ENCODE data around the gene PDE4D.
"Not testable (repeated sequence)": the region's sequence is repeated elsewhere in the genome, so short reads cannot be mapped to it uniquely, and the experiment has no call there.

The PDE4D gene

DNA sequence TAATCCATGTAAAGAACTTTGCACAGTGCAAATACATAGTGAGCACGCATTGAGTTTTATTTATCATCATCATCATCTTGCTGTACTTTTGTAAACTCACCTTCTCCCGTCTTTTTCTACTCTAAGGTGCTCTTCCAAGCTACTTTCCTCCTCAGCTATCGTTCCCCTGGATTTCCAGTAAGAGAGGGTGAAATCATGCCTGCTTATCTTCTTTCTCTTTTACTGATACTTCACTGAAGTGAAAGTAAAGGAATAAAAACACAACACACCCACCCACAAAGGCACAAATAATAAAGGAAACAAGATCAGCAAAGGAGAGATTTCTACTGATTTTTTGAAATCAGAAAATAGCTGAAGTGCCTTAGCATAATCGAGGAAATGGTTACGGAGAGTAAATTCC is 800.8 kb downstream of the PDE4D start:
- DNase-seq, result no peak

DNA sequence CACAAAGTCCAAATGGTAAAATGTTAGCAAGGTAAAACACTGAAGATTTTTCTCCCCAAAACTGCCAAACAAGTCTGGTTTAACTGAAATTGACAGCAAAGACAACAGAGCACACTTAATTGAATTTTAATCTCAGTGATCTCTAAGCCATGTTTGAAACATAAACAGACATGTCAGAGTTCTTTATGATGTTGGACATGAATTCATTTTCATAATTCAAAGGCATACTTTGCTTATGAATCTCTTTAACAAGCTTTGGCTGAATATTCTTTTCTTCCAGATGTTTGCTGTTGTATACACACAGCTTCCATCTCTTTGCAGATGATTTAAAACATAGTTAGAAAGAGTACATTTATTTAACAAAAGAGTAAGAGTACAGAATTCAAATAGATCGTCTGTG is 801.6 kb downstream of the PDE4D start:
- no peak for DNase-seq

DNA sequence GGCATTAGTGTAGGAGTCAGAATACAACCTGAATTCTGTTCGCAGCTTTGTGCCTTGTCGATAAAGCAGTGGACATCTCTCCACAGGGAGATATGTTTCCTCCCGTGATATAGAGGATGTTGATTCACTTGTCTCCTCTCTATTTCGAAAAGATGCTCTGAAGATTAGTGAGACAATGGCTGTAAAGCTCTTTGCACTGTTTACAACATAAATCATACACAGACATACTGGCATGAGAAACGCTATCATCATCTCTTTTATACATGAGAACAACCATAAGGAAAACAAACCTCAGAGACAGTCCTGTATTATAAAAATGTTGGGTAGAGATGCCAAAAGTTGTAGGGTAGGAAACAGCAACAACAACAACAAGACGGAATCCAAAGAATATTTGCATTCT is 803.2 kb downstream of the PDE4D start:
- DNase-seq, result no peak

DNA sequence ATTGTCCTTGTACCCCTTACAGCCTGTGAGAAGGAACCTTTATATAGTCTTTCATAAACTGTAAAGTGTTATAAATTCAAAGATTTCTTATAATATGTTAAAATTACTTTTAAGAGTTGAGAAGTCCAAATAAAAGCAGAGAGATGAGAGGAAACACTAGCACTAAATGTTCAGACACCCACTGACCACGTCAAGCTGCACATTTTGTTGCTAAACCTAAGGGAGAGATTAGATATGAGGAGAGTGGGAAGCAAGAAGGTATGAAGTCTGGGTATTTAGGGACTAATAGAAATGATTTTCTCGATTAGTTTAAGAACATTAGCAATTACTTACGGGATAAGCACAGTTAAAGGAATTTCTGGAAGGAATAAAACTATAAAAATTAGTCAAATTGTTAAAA is 803.8 kb downstream of the PDE4D start:
- DNase-seq, result no peak

DNA sequence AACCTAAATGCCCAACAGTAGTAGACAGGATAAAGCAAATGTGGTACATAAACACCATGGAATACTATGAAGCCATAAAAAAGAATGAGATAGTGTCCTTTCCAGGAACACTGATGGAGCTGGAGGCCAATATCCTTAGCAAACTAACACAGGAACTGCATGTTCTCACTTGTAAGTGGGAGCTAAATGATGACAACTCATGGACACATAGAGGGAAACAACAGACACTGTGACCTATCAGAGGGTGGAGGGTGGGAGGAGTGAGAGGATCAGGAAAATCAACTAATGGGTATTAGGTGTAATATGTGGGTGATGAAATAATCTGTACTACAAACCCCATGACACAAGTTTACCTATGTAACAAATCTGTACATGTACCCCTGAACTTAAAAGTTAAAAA is 805.0 kb downstream of the PDE4D start:
- DNase-seq, result no peak

DNA sequence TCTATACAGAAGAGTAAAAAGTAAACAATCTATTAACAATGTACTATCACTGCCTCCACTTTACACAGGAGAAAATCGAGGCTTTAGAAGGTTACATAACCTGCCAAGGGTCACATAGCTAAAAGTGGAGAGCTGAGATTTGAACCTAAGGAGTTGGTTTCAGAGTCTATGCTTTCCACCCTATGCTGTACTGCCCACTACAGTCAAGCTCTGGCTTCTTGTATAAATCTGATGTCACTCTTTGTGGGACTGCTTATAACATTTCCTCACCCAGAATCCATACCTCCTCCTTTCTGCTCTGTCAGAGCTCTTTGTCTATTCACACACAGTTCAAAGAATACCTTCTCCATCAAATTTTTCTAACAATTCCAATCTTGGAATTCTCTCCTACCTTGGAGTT is 807.5 kb downstream of the PDE4D start:
- no peak for DNase-seq

DNA sequence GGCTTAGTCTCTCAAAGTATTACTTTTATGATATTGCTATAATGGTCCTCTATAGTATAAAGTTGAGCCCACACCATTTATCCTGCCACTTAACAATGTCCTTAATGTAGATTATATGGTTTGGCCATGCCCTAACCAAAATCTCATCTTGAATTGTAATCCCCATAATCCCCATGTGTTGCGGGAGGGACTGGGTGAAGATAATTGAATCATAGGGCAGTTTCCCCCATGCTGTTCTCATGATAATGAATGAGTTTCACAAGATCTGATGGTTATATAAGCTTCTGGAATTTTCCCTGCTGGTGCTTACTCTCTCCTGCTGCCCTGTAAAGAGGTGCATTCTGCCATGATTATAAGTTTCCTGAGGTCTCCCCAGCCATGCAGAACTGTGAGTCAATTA is 811.8 kb downstream of the PDE4D start:
- no peak for DNase-seq

DNA sequence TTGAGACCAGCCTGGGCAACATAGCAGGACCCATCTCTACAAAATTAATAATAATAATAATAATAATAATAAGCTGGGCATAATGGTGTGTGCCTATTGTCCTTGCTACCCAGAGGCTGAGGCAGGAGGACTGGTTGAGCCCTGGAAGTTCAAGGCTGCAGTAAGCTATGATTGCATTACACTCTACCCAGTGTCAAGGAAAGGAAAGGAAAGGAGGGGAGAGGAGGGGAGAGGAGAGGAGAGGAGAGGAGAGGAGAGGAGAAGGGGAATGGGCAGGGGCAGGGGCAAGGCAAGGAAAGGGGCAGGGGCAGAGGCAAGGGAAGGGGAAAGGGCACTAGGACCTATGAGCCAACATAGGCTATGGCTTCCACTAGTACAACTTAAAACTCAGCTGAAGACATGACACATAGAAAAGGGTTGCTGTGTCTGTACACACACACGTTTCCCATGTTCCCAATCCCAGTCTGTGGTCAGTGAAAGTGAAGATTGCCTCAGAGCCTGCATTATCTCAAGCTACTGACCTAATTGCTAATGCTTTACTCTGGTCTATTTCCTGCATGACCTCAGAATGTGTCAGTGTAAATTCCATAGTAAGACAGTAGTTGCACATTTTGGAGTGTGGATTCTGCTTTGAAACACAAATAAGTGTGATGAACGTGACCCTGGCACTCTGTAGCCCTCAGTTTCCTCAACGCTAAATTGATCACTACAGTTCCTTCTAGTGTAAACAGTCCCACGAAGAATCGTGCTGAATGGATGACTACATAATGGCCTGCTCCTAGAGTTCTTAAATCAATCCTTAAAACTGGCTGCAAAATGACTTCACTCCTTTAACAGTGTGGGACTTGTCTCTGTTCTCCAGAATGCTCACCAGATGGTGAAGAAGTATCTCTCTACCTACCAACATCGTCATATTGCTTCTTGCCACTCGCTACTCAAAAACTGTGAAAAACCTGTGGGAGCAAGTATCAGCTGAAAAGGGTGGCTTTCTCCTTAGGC is 813.6 kb downstream of the PDE4D start:
- DNase-seq, result no peak

DNA sequence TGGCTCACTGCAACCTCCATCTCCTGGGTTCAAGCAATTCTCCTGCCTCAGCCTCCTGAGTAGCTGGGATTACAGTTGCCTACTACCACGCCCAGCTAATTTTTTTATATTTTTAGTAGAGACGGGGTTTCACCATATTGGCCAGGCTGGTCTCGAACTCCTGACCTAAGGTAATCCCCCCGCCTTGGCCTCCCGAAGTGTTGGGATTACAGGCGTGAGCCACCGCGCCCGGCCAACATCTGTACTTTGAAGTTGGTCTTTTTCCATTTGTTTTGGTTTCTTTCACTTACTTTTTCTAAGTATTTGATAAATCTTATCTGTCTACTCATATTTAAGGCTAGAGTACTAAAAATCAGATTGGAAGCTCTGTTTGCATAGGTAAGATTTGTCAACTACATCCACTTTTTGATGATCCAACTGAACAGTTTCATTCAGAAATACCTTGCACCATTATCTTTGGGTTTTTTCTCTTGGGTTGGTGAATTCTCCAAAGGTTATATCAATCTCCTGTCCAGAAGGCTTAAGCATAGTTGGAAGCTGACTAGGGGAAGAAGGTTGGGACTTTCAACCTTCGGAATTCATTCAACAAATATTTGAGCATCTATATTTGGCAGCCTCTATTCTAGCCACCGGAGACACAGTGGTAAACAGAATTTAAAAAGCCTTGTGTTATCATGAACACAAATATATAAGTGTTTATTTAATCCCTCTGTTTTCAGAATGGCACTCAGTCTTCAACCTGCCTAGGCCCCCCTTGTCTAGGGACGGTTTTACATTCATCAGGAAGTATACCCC is 821.6 kb downstream of the PDE4D start:
- no peak for DNase-seq

DNA sequence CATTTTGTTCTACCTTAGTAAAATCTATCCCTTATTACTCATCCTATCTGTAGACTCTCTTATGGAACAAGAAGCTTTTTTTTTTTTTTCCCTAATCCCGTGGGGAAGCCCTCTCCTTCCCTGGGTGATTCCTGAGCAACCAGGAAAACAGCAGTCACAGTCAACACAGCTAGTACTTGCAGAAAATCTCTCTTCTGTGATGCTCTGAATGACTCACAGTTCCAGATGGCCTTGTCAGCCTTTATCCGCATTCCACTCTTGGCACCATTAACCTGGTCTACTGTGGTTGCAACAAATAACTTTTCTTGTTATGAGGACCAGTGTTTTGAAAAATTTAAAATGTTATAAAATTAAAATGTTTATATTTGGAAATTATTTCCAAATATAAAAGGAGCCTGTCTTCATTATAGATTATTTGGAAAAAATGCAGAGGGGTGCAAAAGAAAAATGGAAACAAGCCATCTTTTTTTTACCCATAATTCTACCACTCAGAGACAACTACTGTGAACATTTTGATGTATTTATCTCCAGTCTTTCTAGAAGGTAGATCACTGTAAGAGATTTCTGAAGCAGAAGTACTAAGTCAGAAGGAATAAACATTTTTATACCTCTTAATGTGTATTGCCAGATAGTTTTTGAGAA is 824.0 kb downstream of the PDE4D start:
- DNase-seq, result no peak

DNA sequence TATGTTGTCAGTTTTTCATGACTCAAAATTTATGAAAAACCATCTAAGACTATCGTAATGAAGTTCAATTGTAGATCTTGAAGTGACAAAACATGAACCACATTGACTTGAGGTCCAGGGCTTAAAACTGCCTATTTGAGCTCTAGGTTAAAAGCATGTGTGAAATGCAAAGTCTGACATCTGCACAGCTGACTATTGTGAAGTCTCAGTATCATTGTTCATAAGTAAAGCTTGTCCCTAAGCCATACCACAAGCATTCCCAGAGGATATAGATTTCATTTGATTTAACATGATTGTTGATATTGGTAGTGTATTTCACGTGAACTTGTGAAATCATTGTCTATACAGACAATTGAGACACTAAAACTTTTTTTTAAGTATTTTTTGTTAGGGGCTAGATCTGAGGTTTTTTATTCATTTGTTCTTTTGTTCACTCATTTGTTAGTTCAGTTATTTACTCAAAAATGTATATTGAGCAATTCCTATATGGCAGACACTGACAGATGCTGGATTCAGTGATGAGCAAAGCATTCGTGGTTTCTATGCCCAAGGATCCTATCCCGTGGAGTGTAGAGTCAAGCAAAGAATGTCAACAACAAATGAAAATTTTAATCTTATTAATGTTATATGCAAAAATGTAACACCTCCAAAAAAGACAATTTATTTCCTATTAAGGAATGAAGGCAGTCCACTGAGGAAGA is 825.4 kb downstream of the PDE4D start:
- no peak for DNase-seq

DNA sequence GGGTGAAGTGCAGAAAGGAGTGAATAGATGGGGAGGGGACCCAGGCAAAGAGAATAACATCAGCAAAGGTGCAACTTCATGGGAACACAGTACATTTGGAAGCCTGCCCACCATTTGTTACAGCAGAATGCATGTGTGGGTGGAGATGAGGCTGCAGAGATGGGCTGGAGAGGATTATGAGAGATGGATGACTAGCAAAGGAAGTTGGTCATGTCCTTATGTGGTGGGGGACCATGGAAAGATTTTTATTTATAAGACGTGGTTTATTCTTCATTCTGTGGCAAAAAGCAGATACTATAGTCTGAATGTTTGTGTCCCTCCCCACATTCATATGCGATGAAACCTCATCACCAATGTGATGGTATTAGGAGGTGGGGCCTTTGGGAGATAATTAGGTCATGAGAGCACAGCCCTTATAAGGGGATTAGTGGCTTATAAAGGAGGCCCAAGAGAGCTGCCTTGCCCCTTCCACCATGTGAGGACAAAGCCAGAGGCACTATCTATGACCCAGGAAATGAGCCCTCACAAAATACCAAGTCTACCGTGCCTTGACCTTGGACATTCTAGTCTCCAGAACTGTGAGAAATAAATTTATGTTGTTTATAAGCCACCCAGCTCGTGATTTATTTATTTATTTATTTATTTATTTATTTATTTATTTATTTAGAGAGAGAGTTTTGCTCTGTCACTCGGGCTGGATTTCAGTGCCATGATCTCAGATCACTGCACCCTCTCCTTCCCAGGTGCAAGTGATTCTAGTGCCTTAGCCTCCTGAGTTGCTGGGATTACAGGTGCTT is 827.0 kb downstream of the PDE4D start:
- no peak for DNase-seq

DNA sequence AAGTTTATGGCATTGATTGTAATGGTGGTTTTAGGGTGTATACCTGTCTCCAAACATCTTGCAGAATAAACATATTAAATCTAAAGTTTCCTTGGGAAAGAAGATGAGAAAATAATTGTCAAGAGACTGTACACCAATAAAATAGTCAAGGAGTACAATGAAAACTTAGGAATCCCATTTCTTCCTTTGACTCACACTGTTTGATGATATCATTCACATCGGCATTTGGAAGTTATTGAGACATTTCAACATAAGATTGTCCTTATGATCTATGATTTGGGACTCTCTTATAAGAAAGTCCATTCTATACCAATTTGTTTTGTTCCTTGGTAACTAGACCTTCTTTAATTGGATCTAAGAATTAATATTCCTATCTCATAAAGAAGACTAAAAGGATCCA is 828.0 kb downstream of the PDE4D start:
- DNase-seq, result no peak

DNA sequence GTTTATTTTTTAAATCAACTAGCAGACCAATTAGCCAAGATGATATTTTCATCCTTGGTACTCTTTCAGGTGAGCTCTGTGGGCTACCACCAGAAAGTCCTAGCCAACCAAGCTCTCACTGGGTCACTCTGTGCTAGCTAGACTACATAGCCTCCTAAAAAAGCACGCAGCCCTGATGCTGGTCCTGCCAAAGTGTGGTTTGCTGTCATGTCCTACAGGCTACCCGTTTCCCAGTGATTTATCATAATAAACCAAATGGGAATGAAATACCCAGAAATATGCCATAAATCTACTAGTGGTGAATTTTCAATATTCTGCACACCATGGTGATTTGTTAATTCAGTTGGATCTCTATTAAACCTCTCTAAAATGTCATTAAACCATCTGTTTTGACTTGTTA is 829.2 kb downstream of the PDE4D start:
- DNase-seq, result no peak

DNA sequence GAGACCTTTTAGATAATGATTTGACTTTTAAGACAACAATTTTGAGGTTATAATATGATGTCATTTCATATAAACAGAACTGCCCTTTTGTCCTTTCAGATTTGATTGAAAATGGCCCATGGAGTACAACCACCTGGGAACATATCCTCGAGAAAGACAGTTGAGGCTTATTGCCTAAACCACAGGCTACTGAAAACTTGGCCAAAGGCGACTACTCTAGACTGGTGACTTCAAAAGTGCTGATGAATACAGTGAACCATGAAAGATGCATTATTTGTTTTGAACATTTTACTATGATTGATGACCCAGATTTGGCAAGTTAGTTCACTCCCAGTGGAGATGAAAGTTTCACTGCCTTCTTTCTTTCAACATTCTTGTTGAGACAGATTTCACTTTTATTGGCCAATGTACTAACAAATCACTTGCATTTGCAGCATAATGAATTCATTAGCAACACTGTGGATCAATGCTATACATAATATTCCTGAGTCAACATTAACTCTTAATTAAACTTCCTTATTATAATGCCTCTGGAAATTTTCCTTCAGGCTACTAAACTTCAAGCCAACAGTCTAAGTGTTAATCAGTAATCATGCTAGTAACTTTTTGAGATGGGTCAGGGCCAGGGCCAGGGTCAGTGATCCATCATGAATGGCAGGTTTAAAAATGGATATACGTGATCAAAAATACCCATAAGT is 830.4 kb downstream of the PDE4D start:
- no peak for DNase-seq

DNA sequence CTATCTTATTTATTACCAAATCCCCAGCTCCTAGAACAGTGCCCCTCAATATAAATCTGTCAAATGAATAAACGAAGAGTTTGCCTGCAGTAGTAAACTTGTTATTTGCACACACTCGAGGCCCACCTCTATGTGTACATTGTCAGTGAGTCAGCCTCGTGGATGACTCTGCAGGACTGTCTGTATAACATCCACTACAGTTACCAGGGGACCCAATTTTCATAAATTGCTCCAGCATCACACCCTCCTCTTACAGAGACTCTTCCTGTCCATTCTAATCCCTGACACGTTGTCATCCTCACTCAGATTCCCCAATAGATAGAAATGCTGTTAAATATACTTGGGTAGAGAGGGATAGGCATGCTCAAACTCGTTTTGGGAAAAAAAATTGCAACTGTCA is 832.1 kb downstream of the PDE4D start:
- no peak for DNase-seq

DNA sequence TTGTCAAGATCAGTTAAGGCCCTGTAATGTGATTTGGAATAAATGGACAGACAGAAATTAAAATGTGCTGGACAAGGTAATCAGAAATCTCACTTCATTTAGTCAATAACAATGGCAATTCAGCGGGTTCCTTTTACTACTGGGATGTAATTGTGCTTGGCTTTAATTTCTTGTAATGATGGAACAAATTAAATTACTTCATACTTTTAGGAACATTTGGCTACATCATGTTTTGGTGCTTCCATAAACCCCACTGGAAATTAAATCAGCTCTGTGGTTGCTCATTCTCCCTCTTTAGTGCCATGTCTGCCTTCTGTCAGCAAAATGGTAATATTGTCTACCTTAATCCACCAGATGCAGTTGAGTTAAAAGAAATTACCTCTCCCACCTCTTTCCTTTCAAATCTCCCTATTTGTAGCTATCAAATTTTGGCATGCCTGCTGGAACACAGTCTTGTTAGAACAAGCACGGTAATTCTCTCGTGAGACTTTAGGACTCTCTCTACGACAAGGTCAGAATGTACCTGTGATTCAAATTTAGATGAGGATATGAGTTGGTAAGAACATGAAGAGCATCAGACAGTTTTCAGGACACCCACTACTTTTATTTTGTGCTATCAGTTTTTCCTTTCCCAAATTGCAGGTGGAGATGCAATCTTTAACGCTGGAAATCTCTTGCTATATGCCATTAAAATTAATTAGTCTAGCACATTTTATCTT is 834.4 kb downstream of the PDE4D start:
- DNase-seq, result no peak

DNA sequence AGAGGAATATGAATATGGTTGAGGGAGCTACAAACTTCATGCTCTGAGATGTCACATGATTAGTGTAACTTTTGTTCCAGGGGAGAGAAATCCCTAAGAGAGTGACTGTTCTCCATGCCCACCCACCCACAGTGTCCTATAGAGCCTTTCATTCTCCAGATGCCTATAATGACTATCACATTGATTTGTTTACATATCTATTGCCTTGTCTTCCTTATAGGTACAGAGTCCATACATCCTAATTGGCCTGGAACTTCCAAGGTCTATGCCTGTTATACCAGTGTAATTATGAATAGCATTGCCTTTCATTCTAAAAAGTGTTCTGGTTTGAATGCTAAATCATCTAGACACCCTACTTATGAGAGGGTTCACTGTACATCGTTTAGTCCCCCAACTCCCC is 835.3 kb downstream of the PDE4D start:
- no peak for DNase-seq

DNA sequence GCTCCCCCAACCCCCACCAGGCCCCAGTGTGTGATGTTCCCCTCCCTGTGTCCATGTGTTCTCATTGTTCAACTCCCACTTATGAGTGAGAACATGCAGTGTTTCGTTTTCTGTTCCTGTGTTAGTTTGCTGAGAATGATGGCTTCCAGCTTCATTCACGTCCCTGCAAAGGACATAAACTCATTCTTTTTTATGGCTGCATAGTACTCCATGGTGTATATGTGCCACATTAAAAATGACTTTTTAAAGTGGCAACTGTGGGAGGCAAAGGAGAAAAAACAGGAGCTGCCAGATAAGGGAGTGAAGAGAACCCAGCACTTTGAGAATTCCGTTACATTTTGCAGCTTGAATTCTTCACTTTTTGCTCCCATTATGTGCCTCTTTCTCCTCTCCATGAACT is 836.9 kb downstream of the PDE4D start:
- not testable (repeated sequence) for DNase-seq

DNA sequence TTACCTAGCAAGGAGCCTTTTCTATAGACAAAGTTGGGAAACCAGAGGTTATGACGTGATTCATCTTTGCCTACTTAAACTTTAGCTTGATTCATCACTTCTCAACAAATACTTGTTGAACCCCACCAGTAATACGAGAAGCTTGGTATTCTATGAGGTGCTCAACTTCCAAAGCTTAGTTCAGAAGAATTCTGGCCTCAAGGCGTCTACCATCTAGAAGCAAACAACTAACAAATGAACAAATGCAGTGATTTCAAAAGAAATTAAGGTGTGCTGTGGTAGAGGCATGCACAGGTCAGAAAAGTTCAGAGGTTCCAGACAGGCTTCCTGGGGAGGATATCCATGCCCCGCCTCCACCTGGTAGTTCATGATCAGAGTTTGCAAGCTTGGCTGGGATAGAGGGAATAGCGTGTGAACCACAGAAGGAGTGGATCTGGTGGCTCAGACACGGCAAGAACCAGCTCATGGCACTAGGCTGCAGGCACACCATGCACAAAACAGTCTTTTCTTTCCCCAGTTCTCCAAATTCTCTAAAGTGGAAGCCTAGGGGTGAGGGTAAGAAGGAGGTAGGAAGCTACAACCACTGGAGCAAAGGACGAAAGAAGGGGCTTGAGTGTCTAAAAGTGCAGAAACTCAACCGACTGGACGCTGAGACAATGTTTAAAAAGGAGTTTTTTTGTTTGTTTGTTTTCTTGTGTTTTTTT is 837.6 kb downstream of the PDE4D start:
- DNase-seq, result no peak

Measured in retina (tissue), 1 donor.